Measurements from ENCODE around the gene CFAP74. TPM values are rescaled to one million over a fixed set of nuclear protein-coding genes. Genes with fewer than 3 reads are reported as not detected.

The CFAP74 gene
- polyA plus RNA-seq, 1 donor from 2014 or later: 0.22 TPM

DNA sequence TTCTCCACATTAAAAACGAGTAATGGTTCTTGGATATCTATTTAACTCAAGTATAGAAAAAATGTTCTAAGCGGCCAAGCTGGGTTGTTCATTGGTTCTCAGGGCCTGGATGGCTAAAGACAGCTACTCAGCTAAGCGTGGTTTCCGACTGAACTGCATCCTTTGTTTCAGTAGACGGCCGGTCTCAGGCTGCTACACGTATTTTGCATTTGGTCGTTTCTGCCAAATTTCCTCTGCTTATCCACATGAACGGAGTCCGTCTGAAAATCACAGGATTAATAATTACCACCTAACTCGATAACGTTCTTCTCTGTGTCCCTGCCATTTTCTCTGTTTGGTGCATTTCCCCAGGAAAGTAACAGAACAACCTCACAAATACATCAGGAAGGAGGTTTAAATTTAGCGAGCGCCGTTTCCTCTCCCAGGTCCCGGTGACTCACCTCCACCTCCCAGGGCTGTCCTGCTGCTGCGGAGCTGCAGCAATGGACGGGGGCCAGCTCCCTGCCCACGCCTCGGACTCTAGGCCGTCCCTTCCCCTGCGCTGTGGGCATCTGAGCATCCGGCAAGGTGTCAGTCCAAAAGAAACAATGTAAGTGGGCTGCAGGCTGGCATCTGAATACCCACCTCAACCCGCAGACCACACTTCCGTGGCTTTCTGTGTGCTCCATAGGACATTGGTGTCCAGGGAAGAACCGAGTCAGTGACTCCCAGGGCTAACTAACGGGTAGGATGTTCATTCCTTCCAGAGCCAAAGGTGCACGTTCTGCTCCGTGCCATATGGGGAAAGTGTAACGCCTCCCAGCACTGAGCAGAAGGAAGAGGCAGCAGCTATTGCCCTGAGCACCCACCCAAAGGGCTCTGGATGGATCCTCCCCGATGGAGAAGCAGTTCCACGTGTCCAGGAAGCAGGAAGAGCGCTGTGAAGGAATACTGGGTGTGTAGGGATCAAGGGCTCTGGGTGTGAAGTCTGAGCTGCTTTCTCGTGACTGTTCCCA, 11.5 kb upstream of the CFAP74 start:
- Histone ChIP-seq H3K79me2 (replicated peaks; ENCODE audit: insufficient read depth, low read length) (no peaks in the 10 kb centered on the region), H3F3A (ENCODE audit: insufficient read depth, low read length, poor library complexity, severe bottlenecking) (no peaks in the 10 kb centered on the region), H2AFZ (ENCODE audit: low read depth, low read length) (no peak overlapping the region), H3K4me3 (ENCODE audit: low read length) (no peak overlapping the region), H3K27ac (ENCODE audit: low read length) (no peak overlapping the region), H3K4me2 (ENCODE audit: low read length) (no peak overlapping the region), H3K9ac (ENCODE audit: low read length) (no peak overlapping the region), H3K9me2 (ENCODE audit: insufficient read depth, low read length) (no peaks in the 10 kb centered on the region), H3K9me3 (ENCODE audit: low read length) (no peaks in the 10 kb centered on the region), H3K36me3 (ENCODE audit: insufficient read depth, low read length) (no peaks in the 10 kb centered on the region), H4K20me1 (ENCODE audit: insufficient read depth) (no peaks in the 10 kb centered on the region), H3K27me3 (ENCODE audit: insufficient read depth, low read depth, low read length) (peaks cover 12% of the 10 kb centered on the region)
- TF ChIP-seq, protein P1, sequence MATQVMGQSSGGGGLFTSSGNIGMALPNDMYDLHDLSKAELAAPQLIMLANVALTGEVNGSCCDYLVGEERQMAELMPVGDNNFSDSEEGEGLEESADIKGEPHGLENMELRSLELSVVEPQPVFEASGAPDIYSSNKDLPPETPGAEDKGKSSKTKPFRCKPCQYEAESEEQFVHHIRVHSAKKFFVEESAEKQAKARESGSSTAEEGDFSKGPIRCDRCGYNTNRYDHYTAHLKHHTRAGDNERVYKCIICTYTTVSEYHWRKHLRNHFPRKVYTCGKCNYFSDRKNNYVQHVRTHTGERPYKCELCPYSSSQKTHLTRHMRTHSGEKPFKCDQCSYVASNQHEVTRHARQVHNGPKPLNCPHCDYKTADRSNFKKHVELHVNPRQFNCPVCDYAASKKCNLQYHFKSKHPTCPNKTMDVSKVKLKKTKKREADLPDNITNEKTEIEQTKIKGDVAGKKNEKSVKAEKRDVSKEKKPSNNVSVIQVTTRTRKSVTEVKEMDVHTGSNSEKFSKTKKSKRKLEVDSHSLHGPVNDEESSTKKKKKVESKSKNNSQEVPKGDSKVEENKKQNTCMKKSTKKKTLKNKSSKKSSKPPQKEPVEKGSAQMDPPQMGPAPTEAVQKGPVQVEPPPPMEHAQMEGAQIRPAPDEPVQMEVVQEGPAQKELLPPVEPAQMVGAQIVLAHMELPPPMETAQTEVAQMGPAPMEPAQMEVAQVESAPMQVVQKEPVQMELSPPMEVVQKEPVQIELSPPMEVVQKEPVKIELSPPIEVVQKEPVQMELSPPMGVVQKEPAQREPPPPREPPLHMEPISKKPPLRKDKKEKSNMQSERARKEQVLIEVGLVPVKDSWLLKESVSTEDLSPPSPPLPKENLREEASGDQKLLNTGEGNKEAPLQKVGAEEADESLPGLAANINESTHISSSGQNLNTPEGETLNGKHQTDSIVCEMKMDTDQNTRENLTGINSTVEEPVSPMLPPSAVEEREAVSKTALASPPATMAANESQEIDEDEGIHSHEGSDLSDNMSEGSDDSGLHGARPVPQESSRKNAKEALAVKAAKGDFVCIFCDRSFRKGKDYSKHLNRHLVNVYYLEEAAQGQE (IDR thresholded peaks at IDR 0.05; ENCODE audit: borderline replicate concordance): no peak
- TF ChIP-seq EZH2 (IDR thresholded peaks at IDR 0.05; ENCODE audit: borderline replicate concordance, insufficient read depth, low read length, poor library complexity, severe bottlenecking): no peak
- no peak for TF ChIP-seq TAF1 (IDR thresholded peaks at IDR 0.05; ENCODE audit: low read depth)
- TF ChIP-seq RAD21 (conservative IDR thresholded peaks at IDR 0.05): no peak
- TF ChIP-seq POLR2AphosphoS5 (IDR thresholded peaks at IDR 0.05): no peak
- TF ChIP-seq, protein P2, sequence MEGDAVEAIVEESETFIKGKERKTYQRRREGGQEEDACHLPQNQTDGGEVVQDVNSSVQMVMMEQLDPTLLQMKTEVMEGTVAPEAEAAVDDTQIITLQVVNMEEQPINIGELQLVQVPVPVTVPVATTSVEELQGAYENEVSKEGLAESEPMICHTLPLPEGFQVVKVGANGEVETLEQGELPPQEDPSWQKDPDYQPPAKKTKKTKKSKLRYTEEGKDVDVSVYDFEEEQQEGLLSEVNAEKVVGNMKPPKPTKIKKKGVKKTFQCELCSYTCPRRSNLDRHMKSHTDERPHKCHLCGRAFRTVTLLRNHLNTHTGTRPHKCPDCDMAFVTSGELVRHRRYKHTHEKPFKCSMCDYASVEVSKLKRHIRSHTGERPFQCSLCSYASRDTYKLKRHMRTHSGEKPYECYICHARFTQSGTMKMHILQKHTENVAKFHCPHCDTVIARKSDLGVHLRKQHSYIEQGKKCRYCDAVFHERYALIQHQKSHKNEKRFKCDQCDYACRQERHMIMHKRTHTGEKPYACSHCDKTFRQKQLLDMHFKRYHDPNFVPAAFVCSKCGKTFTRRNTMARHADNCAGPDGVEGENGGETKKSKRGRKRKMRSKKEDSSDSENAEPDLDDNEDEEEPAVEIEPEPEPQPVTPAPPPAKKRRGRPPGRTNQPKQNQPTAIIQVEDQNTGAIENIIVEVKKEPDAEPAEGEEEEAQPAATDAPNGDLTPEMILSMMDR (IDR thresholded peaks at IDR 0.05; ENCODE audit: poor library complexity, severe bottlenecking): no peak
- no peak for TF ChIP-seq SMC3 (conservative IDR thresholded peaks at IDR 0.05; ENCODE audit: poor library complexity)
- no peak for TF ChIP-seq EP300 (conservative IDR thresholded peaks at IDR 0.05; ENCODE audit: poor library complexity, severe bottlenecking)
- TF ChIP-seq MXI1 (conservative IDR thresholded peaks at IDR 0.05; ENCODE audit: poor library complexity, severe bottlenecking): no peak

DNA sequence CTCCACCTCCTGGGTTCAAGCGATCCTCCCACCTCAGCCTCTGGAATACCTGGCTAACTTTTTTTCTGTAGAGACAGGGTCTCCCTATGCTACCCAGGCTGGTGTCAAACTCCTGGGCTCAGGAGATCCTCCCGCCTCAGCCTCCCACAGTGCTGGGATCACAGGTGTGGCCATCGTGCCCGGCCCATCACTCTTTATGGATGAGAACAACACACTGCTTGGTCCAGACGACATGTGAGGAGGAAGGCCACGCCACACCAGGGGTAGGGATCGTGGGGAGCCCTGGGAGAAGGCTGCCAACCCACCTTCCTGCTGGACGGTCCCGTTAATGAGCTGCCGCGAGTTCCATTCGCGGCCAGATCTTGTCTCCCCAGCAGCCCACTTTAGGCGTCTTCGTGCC, 10.6 kb upstream of the CFAP74 start:
- no peak overlapping the region for H3K4me3 ChIP-seq (ENCODE audit: low read length)
- H3K9me2 ChIP-seq (ENCODE audit: insufficient read depth, low read length): no peaks in the 10 kb centered on the region
- H3K27ac ChIP-seq (ENCODE audit: low read length): no peak overlapping the region
- H3F3A ChIP-seq (ENCODE audit: insufficient read depth, low read length, poor library complexity, severe bottlenecking): no peaks in the 10 kb centered on the region
- no peak overlapping the region for H2AFZ ChIP-seq (ENCODE audit: low read depth, low read length)
- no peak for TF ChIP-seq TAF1 (IDR thresholded peaks at IDR 0.05; ENCODE audit: low read depth)
- TF ChIP-seq, protein P1 (IDR thresholded peaks at IDR 0.05; ENCODE audit: borderline replicate concordance): no peak
- TF ChIP-seq RAD21 (conservative IDR thresholded peaks at IDR 0.05): no peak
- TF ChIP-seq EP300 (conservative IDR thresholded peaks at IDR 0.05; ENCODE audit: poor library complexity, severe bottlenecking): no peak
- no peak for TF ChIP-seq EZH2 (IDR thresholded peaks at IDR 0.05; ENCODE audit: borderline replicate concordance, insufficient read depth, low read length, poor library complexity, severe bottlenecking)
- no peak for TF ChIP-seq POLR2AphosphoS5 (IDR thresholded peaks at IDR 0.05)
- TF ChIP-seq, protein P2 (IDR thresholded peaks at IDR 0.05; ENCODE audit: poor library complexity, severe bottlenecking): no peak
- TF ChIP-seq SMC3 (conservative IDR thresholded peaks at IDR 0.05; ENCODE audit: poor library complexity): no peak
- no peak for TF ChIP-seq MXI1 (conservative IDR thresholded peaks at IDR 0.05; ENCODE audit: poor library complexity, severe bottlenecking)
- H3K9me3 ChIP-seq (ENCODE audit: low read length): no peaks in the 10 kb centered on the region
- no peaks in the 10 kb centered on the region for H3K79me2 ChIP-seq (replicated peaks; ENCODE audit: insufficient read depth, low read length)
- no peak overlapping the region for H3K4me2 ChIP-seq (ENCODE audit: low read length)
- no peaks in the 10 kb centered on the region for H3K36me3 ChIP-seq (ENCODE audit: insufficient read depth, low read length)
- H3K27me3 ChIP-seq (ENCODE audit: insufficient read depth, low read depth, low read length): peaks cover 6% of the 10 kb centered on the region
- H4K20me1 ChIP-seq (ENCODE audit: insufficient read depth): no peaks in the 10 kb centered on the region
- H3K9ac ChIP-seq (ENCODE audit: low read length): no peak overlapping the region

All from neural cell (in vitro differentiated cells).